GM19099 (cell line): ENCODE data around the gene RPAP2.
A peak's percentile ranks its signal among the peaks of the same experiment; 100 is the strongest.

Experiments
- POLR2A ChIP-seq: IDR thresholded peaks from 3 replicates; pipeline ENCODE4 v1.6.1; 2011; ENCODE audit warnings: low read depth; ENCODE audit not compliant: insufficient read length; ENCODE audit errors: extremely low read depth

RPAP2 gene

DNA sequence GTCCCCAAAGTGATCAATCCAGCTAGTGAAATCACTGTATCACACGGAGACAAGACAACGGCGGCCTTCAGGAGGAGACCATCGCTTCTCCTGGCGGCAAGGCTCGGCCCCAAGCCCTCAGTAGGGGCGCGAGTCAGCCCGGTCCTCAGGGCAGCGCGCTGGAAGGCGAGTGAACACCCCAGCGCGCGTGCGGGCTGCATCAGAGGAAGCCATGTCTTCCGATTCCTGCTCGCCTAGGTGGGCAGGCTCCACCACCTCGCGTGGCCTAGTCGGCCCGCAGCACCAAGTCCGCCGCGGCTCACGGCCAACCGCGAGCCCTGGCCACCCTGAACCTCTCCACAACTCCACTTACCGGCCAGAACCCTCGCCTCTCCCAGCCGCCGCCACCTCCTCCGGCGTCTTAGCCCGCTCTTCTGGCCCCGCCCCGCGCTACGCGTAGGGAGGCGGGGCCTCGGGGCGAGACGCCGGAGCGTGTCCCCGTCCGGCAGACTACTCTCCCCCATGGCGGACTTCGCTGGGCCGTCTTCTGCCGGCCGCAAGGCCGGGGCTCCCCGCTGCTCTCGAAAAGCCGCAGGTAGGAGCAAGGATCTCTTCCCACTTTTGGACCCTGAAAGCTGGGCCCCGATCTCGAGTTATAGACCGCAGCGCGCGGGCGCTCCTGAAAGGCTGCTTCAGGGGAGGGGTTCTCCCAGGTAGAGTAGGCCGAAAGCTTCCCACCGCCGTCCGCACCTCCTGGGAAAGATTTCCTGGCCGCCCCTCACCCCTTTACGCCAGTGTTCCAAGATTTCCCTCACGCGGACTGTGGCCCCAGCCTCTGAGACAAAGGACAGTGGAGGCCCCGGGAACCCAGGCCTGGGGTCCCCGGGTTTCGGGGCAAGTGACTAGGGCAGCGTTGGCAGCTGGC is at the start of gene RPAP2, which contains the start of gene GLMN:
TSS of gene RPAP2 (plus strand) at position 487 of the 904 bp plus-strand sequence. CDS start at position 502, 15 bp downstream.
TSS of gene GLMN (minus strand) at position 415 of the 904 bp plus-strand sequence. CDS start 988 bp downstream, outside the sequence.
- TF ChIP-seq POLR2A = peak; percentile 96

DNA sequence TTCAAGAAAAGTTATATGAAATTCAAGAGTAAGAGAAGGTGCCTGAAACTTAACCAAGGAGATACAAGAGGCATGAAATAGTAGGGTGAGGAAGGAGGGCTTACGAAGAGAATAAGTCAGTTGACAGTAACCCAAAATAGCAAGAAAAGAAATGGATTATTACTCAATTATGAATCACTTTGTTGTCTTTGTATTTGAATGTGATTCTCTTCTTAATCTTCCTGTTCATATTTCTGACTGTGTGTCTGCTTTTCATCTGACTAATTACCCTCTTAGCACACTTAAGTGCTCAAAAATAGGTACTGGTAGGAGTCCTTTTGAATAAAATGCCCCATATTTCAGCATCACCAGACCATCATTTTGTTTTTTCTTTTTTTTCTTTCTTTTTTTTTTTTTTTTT is 39.5 kb upstream of the RPAP2 start:
- no peak for TF ChIP-seq POLR2A

DNA sequence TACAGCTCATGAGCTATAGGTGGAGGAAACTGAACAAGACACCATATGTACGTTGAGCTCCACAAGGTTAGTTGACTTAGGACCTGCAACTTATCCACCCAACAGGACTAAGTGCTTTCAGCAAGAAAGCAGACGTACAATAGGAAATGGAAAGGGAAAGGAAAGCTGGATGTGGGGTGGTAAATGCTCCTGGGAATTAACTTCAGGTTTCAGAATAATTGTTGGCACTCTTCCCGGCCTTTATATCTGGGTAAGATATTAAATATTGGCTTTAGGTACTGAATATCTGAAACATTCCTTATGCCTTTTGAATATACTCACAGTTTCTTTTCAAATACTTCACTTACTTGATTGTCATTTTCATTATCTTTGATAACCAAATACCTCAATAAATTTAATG is 36.3 kb upstream of the RPAP2 start:
- TF ChIP-seq POLR2A = no peak

- TF ChIP-seq POLR2A = no peak
These were observed 25.8 kb upstream of the RPAP2 start for GRCh38 chr1:92273039-92273438.

DNA sequence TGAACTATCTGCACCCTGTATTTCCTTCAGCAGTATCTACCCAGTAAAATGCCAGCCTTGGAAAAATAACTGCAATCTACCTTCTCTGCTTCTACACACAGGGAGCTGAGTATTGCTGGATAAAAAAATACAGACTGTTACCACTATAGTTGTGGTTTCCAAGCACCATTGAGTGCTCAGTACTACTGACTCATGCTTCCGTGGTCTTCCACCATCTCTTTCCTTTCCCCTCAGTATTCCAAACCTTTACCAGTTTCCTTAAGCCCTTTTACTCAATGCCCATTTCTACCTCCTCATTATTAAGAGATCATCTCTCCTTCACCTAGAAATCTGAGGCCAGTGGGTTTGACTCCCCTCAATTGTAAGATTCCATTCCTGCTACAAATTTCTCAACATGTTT is 23.9 kb upstream of the RPAP2 start:
- TF ChIP-seq POLR2A = no peak

GRCh38 chr1:92276082-92276481 is 22.8 kb upstream of the RPAP2 start:
- TF ChIP-seq POLR2A = no peak

GRCh38 chr1:92277105-92277723 is 21.6 kb upstream of the RPAP2 start:
- TF ChIP-seq POLR2A = no peak

- TF ChIP-seq POLR2A = no peak
These were observed 7.4 kb upstream of the RPAP2 start for GRCh38 chr1:92291372-92291999.

DNA sequence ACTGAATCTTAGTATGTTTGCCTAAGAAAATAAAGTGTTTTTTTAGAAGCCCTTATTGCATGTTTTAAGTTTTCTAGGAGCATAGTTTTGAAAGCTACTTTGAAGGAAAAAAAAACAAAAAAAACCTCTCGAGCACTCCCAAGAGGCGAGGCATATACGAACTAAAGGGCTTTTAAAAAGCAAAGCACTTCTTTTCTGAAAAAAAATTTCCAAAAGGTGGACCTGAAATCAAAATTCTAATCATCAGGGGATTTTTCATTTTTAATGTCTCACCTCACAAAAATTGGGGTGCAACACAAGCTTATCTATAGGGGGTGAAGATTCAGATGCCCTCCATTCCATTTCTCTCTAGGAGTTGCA is 666 bp upstream of the RPAP2 start:
- no peak for TF ChIP-seq POLR2A

- TF ChIP-seq POLR2A = no peak
These were observed 755 bp downstream of the RPAP2 start for GRCh38 chr1:92299477-92300150.

DNA sequence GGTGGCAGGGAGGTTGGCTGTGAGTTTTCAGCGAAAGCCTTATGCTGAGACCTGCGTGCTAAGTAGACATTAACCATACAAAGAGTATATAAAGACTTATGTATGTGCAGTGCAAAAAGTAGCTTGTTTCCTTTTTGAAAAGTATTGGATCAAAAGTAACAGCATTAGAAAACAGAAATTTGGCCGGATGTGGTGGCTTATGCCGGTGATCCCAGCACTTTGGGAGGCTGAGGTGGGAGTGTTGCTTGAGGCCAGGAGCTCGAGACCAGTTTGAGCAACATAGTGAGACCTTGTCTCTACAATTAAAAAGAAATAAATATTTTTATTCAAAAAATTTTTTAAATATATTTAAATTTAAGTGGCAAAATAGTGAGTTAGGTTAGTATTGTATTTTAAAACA is 2.2 kb downstream of the RPAP2 start:
- TF ChIP-seq POLR2A = no peak

- TF ChIP-seq POLR2A = no peak
These were observed 7.2 kb downstream of the RPAP2 start for GRCh38 chr1:92306020-92306419.

DNA sequence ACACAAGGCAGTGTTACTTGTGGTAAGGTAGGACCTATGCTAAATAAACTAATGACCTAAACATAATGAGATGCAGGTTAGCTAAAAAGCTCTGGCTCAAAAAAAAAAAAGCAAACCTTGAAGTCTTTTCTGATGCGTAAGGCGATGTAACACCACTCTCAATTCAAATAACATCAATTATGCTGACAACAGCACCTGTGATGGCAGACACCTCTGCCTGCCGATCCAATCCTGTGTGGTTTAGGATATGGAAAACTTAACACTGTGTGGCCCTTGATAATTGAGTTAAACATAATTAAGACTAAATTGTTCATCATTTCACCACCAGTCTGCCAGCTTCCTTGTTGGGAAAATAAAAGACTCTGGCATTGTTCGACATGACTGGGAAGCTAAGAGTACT is 9.1 kb downstream of the RPAP2 start:
- no peak for TF ChIP-seq POLR2A

DNA sequence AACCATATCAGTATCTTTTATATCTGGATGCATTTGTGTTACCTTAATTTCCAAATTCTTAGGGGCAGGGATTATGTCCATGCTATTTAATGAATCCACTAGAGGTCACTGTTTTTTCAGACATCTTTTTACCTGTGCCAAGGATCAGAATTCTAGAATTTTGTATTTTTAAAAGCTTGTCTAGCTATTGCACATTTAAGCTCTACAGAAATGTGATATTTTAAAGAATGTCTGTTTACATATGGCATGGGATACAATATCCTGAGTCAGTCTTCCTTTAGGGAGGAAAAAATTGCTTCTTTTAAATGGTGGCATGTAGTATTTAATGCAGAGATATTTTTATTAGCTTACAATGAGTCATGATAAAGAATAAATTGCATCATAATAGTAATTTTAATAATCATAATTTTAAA is 11.3 kb downstream of the RPAP2 start:
- TF ChIP-seq POLR2A = no peak

- TF ChIP-seq POLR2A = no peak
These were observed 15.2 kb downstream of the RPAP2 start for GRCh38 chr1:92314024-92314423.

DNA sequence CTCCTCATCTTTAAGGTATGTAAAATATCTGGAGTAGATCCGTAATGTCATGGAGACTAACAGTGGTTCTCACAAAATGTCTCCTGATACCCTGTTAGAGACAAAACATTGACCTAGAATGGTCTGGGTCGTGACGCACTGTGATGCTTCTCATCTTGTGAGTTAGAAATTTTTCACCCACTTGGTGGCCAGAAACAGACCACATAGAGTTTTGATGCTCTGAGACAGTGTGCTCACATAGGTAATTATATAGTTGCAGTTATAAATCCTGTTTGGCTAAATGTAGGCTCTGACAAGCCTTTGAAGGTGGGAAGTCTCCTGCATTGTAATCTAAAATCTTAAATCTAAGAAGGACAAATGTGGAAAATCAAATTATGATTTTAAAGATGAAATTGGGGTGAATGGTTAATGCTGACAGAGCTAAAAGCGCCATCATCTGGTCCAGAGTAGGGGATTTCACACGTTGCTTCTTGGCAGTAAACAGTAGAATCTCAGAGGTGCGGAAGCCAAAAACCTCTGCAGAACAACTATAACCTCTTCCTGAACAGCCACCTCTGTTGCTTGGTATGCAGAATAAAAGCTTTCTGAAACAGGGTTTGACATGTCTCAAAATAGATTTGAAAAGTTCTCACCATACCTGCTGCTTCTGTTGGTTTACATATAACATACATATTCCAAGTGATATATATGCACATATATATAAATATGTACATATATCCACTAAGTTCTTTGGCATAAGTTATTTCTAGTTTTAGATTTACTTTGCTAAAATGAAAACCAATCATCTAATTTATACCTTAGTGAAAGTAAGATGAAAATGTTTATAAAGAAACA is 17.1 kb downstream of the RPAP2 start:
- TF ChIP-seq POLR2A = no peak
